NCI-H1436 (cell line): ENCODE data around the gene AQP10.
"Not testable (repeated sequence)": the region's sequence is repeated elsewhere in the genome, so short reads cannot be mapped to it uniquely, and the experiment has no call there.

Experiments
- DNase-seq: peaks from one replicate; lab custom pipeline; 2025; lab: John Stamatoyannopoulos, UW

The AQP10 gene

GRCh38 chr1:154320882-154321608, at the start of gene AQP10:
Gene AQP10, plus strand, starts transcription at chr1:154321093. Its CDS starts 63 bp downstream, at chr1:154321156.
- DNase-seq, result no peak

DNA sequence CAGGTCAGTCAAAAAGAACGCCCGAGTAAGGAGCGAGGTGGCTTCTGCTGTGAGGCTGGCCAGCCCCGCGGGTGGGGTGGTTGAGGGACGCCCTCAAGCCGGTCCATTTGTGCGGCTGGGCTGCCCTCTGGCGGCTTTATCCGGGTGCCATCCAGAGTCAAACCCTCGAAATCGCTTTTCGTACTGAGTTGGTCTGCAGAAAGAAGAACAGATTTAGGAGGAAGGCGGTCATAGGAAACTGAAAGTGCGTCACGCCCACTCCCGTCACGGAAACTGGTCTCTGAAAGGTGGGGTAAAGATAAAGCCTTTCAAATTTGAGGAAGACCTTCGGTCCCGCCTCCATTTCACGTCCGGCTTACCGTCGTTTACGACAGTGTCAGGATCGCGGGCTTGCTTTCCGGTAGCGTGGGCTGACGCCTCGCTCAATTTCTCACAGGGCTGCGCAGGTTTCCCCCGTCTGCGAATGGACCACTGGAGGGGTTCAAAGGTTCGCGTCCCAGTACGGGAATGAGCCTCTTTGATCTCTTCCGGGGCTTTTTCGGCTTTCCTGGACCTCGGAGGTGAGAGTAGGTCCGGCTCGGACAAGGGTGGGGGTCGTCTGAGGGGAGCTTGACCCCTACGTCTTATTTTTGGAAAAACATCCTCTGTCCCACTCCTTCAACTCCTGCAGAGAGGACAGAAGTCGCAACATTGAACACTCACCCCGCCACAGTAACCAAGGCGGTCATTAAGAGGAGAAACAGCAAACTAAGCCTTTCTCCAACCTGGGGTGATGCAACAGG, 48.5 kb upstream of the AQP10 start, which contains the start of gene HAX1:
Gene HAX1 (plus strand): TSS at position 413 of the 782 bp plus-strand sequence. CDS start 95 bp downstream, at position 508.
- DNase-seq, result peak; percentile 88

GRCh38 chr1:154272999-154273563, 47.8 kb upstream of the AQP10 start:
- no peak for DNase-seq

- no peak for DNase-seq
These were observed 44.1 kb upstream of the AQP10 start for GRCh38 chr1:154276797-154277196.

DNA sequence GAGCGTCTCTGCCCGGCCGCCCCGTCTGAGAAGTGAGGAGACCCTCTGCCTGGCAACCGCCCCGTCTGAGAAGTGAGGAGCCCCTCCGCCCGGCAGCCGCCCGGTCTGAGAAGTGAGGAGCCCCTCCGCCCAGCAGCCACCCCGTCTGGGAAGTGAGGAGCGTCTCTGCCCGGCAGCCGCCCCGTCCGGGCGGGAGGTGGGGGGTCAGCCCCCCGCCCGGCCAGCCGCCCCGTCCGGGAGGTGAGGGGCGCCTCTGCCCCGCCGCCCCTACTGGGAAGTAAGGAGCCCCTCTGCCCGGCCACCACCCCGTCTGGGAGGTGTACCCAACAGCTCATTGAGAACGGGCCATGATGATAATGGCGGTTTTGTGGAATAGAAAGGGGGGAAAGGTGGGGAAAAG, 33.3 kb upstream of the AQP10 start:
- DNase-seq, result not testable (repeated sequence)

- no peak for DNase-seq
These were observed 32.2 kb upstream of the AQP10 start for GRCh38 chr1:154288661-154289060.

DNA sequence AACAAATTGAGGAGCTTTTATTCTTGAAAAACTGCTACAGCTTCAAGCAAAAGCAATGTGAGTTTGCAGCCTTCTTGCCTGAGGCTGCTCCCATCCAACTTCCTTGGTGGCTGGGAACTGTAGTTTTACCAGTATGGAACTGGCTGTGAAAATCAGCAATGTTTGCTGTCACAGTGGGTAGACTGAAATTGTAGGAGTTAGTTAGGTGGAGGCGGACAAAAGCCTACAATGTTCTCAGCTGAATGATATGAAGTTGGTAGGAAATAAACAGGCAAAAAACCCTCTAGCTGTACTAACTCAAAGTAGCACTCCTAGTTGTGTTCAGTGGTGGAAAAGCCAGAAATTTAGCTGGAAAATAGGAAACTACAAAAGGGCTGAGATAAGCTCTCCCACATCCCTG, 30.0 kb upstream of the AQP10 start:
- no peak for DNase-seq

- DNase-seq, result no peak
These were observed 25.3 kb upstream of the AQP10 start for GRCh38 chr1:154295408-154296235.

DNA sequence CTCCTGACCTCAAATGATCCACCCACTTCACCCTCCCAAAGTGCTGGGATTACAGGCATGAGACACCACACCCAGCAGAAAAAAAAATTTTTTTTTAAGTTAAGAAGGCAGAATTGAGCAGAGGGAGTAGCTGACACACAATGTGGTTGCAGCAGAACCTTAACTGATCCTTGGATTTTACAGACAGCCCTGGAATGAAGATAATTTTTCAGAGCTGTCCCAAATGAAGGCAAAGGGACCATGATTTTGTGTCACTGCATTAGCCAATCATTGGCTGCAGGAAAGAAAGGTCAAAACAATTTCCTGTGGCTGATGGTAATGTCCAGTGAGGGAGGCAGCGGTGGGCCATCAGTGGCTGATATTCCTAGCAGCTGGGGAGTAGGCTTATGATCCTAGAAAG, 19.3 kb upstream of the AQP10 start:
- DNase-seq, result no peak

DNA sequence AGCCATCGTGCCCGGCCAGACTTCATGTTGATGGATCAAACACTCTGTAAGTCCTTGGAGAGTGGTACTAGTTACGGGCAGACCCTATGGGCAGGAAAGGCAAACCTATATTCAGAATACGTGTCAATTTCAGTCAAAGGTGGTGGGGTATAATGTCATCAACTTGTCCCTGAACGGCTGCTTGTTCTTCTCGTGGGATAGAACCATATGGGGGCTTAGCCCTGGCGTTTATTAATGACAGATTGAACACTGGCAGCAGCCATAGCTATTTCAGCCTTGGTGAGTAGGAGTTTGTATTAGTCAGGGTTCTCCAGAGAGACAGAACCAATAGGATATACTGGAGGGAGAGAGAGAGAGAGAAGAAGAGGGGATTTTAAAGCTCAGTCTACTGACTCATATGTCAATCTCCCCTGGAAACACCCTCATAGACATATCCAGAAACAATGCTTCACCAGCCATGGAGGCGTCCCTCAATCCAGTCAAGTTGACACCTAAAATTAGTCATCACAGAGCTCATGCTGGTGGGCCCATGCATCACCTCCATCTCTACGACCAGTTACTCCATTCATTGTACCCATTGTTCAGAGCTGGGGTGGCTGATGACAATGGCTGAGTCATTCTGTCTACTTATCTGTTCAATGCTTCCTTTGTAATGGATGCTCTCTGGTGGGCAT, 16.1 kb upstream of the AQP10 start:
- no peak for DNase-seq

DNA sequence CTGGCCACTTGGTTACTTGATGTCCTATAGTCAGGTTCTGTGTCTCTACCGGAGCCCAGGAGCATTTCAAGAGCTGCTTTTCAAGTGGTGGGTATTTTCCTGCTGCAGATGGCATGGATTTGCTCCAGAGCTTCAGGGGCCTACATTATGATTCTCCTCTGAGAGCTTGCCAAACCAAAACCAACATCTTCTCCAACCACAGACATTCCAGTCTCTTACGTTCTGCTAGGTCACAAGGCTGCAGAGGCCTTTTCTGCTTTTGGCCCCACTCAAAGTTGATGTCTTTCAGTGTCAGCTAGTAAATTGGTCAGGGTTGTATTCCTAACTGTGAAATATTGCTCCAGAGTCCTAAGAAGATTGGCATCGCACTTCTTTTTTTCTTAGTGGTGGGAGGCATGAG, 14.7 kb upstream of the AQP10 start:
- DNase-seq, result no peak

DNA sequence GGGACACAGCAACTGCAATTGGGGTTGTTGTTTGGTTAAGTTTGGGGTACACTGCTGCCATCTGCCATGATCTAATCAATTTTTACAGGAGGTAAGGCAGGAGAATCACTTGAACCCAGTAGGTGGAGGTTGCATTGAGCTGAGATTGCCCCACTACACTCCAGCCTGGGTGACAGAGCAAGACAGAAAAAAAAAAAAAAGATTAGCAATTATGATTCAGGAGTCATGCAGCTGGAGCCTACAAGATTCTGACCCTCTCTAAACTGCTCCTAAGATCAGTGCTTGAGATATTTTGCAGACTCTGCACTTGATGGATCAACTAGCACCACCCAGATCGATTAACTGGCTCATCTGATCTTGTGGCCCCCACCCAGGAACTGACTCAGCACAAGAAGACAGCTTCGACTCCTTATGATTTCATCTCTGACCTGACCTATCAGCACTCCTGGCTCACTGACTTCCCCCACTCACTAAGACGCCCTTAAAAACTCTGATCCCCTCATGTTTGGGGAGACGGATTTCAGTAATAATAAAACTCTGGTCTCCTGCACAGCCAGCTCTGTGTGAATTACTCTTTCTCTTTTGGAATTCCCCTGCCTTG, 13.1 kb upstream of the AQP10 start:
- DNase-seq, result not testable (repeated sequence)

- not testable (repeated sequence) for DNase-seq
These were observed 11.8 kb upstream of the AQP10 start for GRCh38 chr1:154309136-154309535.

GRCh38 chr1:154312229-154313065, 8.4 kb upstream of the AQP10 start:
- DNase-seq, result not testable (repeated sequence)

DNA sequence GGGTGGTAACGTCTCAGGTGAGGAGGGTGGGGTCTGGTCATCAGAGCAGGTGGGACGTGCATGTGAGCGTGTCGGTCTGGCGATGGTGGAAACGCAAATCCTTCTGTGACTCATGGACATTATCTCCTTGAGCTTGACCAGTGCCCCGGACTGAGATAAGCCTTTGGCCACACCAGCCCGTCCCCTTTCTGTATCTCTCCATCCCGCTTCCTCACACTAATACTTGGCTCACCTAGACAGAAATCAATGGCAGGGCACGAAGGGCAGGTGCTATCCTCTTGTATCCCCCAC, 7.9 kb upstream of the AQP10 start:
- no peak for DNase-seq

DNA sequence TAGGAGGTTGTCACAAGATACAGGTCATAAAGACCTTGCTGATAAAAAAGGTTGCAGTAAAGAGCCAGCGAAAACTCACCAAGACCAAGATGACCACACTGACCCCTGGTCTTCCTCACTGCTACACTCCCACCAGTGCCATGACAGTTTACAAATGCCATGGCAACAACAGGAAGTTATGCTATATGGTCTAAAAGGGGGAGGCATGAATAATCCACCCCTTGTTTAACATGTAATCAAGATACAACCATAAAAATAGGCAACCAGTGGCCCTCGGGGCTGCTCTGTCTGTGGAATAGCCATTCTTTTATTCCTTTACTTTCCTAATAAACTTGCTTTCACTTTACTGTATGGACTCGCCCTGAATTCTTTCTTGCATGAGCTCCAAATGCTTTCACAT, 6.7 kb upstream of the AQP10 start:
- DNase-seq, result not testable (repeated sequence)

- no peak for DNase-seq
These were observed 4.2 kb upstream of the AQP10 start for GRCh38 chr1:154316704-154317103.

- DNase-seq, result no peak
These were observed 2.5 kb upstream of the AQP10 start for GRCh38 chr1:154318386-154318785.

- not testable (repeated sequence) for DNase-seq
These were observed 679 bp downstream of the AQP10 start for GRCh38 chr1:154321609-154321934.

DNA sequence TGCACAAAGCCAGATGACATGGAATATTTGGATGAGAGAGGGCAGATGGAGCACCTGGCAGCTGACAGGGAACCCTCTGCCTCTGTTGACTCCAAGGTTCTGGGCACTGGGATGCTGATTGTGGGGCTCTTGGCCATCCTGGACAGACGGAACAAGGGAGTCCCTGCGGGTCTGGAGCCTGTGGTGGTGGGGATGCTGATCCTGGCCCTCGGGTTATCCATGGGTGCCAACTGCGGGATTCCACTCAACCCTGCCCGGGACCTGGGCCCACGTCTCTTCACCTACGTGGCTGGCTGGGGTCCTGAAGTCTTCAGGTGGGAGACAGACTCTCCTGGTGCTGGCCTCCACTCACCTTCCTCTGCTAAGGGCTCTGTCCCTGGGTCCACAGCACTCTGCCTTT, 2.6 kb downstream of the AQP10 start:
- DNase-seq, result no peak

DNA sequence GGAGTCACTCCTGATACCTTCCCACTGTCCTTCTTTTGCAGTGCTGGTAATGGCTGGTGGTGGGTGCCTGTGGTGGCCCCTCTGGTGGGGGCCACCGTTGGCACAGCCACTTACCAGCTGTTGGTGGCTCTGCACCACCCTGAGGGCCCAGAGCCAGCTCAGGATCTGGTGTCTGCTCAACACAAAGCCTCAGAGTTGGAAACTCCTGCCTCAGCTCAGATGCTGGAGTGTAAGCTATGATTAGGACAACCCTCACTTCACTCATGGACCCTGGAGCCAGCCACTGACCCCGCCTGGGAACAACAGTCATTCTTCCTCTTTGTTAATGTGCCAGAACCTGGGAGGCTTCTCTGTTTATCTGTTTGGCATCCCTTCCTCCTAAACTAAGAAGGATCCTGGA, 3.3 kb downstream of the AQP10 start:
- no peak for DNase-seq
